ENCODE results near the gene EML6. TPM values are rescaled to one million over a fixed set of nuclear protein-coding genes. Genes with fewer than 3 reads are reported as not detected.
A peak's percentile ranks its signal among the peaks of the same experiment; 100 is the strongest.
"Not testable (repeated sequence)": the region's sequence is repeated elsewhere in the genome, so short reads cannot be mapped to it uniquely, and the experiment has no call there.

Gene EML6
- total and polyA plus RNA-seq, 2 of the 13 experiments (the other 11 are each of a cell fraction or from before 2014, with no cell fraction given): 17.2 to 32.4 TPM

DNA sequence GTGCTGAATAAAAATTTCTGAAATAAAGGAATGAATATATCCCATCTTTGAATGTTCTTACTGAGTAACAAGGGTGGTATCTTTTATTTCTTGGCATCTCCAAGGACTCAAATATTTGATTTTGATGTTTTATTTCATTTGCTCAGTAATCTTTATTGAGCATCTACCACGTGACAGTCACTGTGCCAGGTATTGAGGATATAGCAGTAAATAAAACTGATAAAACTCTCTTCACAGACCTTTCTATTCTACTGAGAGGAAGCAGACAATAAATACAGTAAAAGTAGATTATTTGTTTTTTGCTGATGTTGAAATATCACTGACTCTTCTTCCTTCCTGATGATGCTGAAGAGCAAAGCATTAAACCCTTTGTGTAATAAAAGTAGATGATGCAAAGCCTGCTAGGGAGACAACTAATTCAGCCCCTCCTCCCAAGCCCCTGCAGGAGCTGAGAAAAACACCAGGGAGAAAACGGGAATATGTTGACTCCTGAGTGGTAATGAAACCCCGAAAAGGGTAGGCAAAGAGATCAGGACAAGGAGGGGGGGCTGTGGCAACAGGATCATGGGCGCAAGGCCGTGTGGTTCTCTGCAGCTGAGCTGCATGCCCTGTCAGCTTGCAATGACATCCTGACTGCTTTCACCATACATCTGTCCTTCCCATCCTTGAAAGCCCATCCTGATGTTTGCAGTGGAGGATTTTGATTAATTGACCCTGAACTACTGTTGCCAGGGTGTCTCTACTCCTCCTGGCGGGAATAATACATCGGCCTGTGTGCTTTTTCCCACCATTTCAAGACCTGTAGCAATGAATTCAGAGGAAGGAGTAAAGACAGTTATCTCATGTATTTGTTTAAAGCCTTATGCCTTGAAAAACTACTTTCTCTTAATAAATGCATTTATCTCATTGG lies 117.4 kb downstream of the EML6 start:
- H3K27ac ChIP-seq (ENCODE audit: extremely low read length, insufficient read depth, low read length): no peak overlapping the region
- FAIRE-seq (no peak), ATAC-seq (no peak), DNase-seq (ENCODE audit: low spot score) (no peak)
- TF ChIP-seq, protein P1, sequence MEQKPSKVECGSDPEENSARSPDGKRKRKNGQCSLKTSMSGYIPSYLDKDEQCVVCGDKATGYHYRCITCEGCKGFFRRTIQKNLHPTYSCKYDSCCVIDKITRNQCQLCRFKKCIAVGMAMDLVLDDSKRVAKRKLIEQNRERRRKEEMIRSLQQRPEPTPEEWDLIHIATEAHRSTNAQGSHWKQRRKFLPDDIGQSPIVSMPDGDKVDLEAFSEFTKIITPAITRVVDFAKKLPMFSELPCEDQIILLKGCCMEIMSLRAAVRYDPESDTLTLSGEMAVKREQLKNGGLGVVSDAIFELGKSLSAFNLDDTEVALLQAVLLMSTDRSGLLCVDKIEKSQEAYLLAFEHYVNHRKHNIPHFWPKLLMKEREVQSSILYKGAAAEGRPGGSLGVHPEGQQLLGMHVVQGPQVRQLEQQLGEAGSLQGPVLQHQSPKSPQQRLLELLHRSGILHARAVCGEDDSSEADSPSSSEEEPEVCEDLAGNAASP (CRISPR knock-in tag; IDR thresholded peaks at IDR 0.05; ENCODE audit: borderline replicate concordance): no peak
- TF ChIP-seq, protein P2, sequence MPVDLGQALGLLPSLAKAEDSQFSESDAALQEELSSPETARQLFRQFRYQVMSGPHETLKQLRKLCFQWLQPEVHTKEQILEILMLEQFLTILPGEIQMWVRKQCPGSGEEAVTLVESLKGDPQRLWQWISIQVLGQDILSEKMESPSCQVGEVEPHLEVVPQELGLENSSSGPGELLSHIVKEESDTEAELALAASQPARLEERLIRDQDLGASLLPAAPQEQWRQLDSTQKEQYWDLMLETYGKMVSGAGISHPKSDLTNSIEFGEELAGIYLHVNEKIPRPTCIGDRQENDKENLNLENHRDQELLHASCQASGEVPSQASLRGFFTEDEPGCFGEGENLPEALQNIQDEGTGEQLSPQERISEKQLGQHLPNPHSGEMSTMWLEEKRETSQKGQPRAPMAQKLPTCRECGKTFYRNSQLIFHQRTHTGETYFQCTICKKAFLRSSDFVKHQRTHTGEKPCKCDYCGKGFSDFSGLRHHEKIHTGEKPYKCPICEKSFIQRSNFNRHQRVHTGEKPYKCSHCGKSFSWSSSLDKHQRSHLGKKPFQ (CRISPR knock-in tag; IDR thresholded peaks at IDR 0.05; ENCODE audit: insufficient replicate concordance): no peak
- TF ChIP-seq ZMAT3 (CRISPR knock-in tag; conservative IDR thresholded peaks at IDR 0.05) (no peak), SRY (CRISPR knock-in tag; IDR thresholded peaks at IDR 0.05) (no peak), ZC3H13 (CRISPR knock-in tag; IDR thresholded peaks at IDR 0.05) (no peak), ZKSCAN8 (CRISPR knock-in tag; IDR thresholded peaks at IDR 0.05; ENCODE audit: borderline replicate concordance) (no peak), MAFK (conservative IDR thresholded peaks at IDR 0.05 in 1 of 2, IDR thresholded peaks at IDR 0.05 in 1 of 2; ENCODE audit: low read length in 2 of 2) (peak in 1 of 2 experiments; percentile 18; a peak in 2 of 4 replicates), MAFF (IDR thresholded peaks at IDR 0.05; ENCODE audit: low read depth, low read length) (peak; percentile 9; the same call in 1 of the 2 replicates), ZNF510 (CRISPR knock-in tag; IDR thresholded peaks at IDR 0.05; ENCODE audit: low read depth) (no peak), GABPA (IDR thresholded peaks at IDR 0.05; ENCODE audit: low read depth, low read length) (no peak), GABPA (CRISPR knock-in tag; IDR thresholded peaks at IDR 0.05; ENCODE audit: low read depth) (no peak)
- H3K79me2 ChIP-seq (ENCODE audit: insufficient read depth, low read length): no peaks in the 10 kb centered on the region
- 88% methylated on average over 7 of the region's 7 CpGs for WGBS (ENCODE audit: low lambda C conversion rate)
- H2AFZ ChIP-seq (ENCODE audit: low read length): no peak overlapping the region
- H3K36me3 ChIP-seq (replicated peaks in 1 of 2; ENCODE audit: control insufficient read depth in 1 of 2, insufficient read depth in 2 of 2, low read length in 2 of 2): no peaks in the 10 kb centered on the region
- in situ Hi-C loops (cut with HindIII; ENCODE audit: extremely low pct_ligation_motif_present, low pct_unique_long_range_greater_than_20kb) (no loop called here), intact Hi-C loops (cut with micrococcal nuclease; ENCODE audit: unreplicated experiment) (no loop called here)
- no peaks in the 10 kb centered on the region for H4K20me1 ChIP-seq (ENCODE audit: insufficient read depth, low read length)
- no TSS peak for BruUV-seq (replicated peaks)
- H3K4me3 ChIP-seq (replicated peaks in 1 of 3; ENCODE audit: insufficient read depth in 1 of 3, low read depth in 2 of 3, low read length in 3 of 3): no peak overlapping the region
- H3K9ac ChIP-seq (ENCODE audit: insufficient read depth, low read depth, low read length): no peak overlapping the region
- CTCF ChIA-PET (ENCODE audit: low intra/inter-chr PET ratio, low total read pairs): no interaction called here
- POLR2A ChIA-PET: no interaction called here
- H3K27me3 ChIP-seq (ENCODE audit: control insufficient read depth in 1 of 2, insufficient read depth in 2 of 2, low read length in 2 of 2): no peaks in the 10 kb centered on the region
- no peaks in the 10 kb centered on the region for H3K9me3 ChIP-seq (ENCODE audit: low read length)
- H3K4me2 ChIP-seq (ENCODE audit: low read depth, low read length): no peak overlapping the region
- H3K4me1 ChIP-seq (ENCODE audit: insufficient read depth, low read length): no peaks in the 10 kb centered on the region

DNA sequence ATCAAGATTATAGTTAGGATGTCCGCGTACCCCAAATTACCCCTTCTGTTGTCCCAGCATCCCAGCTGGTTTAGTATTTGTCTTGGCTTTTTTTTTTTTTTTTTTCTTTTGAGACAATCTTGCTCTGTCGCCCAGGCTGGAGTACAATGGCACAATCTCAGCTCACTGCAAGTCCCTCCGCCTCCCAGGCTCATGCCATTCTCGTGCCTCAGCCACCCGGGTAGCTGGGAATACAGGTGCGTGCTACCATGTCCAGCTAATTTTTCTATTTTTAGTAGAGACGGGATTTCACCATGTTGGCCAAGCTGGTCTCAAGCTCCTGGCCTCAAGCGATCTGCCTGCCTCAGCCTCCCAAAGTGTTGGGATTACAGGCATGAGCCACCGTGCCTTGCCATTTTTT lies 118.0 kb downstream of the EML6 start:
- CTCF ChIA-PET (ENCODE audit: low intra/inter-chr PET ratio, low total read pairs); H2AFZ ChIP-seq (ENCODE audit: low read length); H3K36me3 ChIP-seq (replicated peaks in 1 of 2; ENCODE audit: control insufficient read depth in 1 of 2, insufficient read depth in 2 of 2, low read length in 2 of 2); DNase-seq (ENCODE audit: low spot score); H3K9me3 ChIP-seq (ENCODE audit: low read length); H3K9ac ChIP-seq (ENCODE audit: insufficient read depth, low read depth, low read length); H3K79me2 ChIP-seq (ENCODE audit: insufficient read depth, low read length); H3K27me3 ChIP-seq (ENCODE audit: control insufficient read depth in 1 of 2, insufficient read depth in 2 of 2, low read length in 2 of 2); H3K4me1 ChIP-seq (ENCODE audit: insufficient read depth, low read length); ATAC-seq; FAIRE-seq; H4K20me1 ChIP-seq (ENCODE audit: insufficient read depth, low read length); H3K4me3 ChIP-seq (replicated peaks in 1 of 3; ENCODE audit: insufficient read depth in 1 of 3, low read depth in 2 of 3, low read length in 3 of 3); H3K4me2 ChIP-seq (ENCODE audit: low read depth, low read length); intact Hi-C loops (cut with micrococcal nuclease; ENCODE audit: unreplicated experiment); BruUV-seq (replicated peaks); H3K27ac ChIP-seq (ENCODE audit: extremely low read length, insufficient read depth, low read length); in situ Hi-C loops (cut with HindIII; ENCODE audit: extremely low pct_ligation_motif_present, low pct_unique_long_range_greater_than_20kb): not testable (repeated sequence)
- 98% methylated on average over 10 of the region's 10 CpGs for WGBS (ENCODE audit: low lambda C conversion rate)
- POLR2A ChIA-PET: interaction anchor here (0.6 kb wide), 1 partner anchor 164 kb away, joined by 4 read pairs; no protein-coding TSS in a partner anchor
